OCI-LY7 (cell line): ENCODE measurements around the gene MEP1A.

Experiments used
- EZH2phosphoT487 ChIP-seq: fragments of 200-600 bp; sonication (generic); IDR thresholded peaks from 2 replicates; pipeline ENCODE4 v1.6.1; 2018; ENCODE audit warnings: low read depth, borderline replicate concordance, mild to moderate bottlenecking, mixed run types, antibody characterized with exemption, low read length, moderate library complexity, mixed read lengths
- TF ChIP-seq, protein P1 (sequence below): fragments of 200-600 bp; sonication (generic); conservative IDR thresholded peaks from 2 replicates; pipeline ENCODE4 v1.5.1; 2014; ENCODE audit warnings: mild to moderate bottlenecking, antibody characterized with exemption, low read length, moderate library complexity, mixed read lengths

DNA sequence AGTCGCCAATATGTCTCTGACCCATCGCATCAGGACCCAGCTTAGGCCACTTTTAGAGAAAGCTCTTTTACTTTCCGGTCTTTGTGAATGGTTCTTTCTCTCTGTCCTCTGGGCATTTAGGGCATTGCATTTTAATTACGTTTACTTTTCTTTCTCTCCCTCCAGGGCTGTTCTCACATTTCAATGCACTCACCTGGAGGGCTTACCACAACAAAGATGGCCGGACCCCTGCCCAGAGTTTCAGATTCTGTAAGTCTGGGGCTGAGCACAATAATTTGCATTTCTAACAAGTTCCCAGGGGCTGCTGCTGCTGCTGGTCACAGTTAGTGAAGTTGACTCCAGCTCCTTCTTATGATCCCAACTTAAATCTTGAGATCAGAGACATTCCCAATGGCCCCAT, 43.5 kb upstream of the MEP1A start:
- TF ChIP-seq, protein P1, sequence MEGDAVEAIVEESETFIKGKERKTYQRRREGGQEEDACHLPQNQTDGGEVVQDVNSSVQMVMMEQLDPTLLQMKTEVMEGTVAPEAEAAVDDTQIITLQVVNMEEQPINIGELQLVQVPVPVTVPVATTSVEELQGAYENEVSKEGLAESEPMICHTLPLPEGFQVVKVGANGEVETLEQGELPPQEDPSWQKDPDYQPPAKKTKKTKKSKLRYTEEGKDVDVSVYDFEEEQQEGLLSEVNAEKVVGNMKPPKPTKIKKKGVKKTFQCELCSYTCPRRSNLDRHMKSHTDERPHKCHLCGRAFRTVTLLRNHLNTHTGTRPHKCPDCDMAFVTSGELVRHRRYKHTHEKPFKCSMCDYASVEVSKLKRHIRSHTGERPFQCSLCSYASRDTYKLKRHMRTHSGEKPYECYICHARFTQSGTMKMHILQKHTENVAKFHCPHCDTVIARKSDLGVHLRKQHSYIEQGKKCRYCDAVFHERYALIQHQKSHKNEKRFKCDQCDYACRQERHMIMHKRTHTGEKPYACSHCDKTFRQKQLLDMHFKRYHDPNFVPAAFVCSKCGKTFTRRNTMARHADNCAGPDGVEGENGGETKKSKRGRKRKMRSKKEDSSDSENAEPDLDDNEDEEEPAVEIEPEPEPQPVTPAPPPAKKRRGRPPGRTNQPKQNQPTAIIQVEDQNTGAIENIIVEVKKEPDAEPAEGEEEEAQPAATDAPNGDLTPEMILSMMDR: no peak
- no peak for TF ChIP-seq EZH2phosphoT487
